ENCODE data around the gene CBX4. TPM values are rescaled to one million over a fixed set of nuclear protein-coding genes. Genes with fewer than 3 reads are reported as not detected.

Gene CBX4
- total RNA-seq, 2 donors from 2014 or later: 103 to 110 TPM

GRCh38 chr17:79825580-79825921, 13.7 kb downstream of the CBX4 start:
- Mint-ChIP-seq H3K4me3 (no peak overlapping the region), H3K36me3 (ENCODE audit: low read depth) (peaks cover 4% of the 10 kb centered on the region), H3K27me3 (peaks cover 14% of the 10 kb centered on the region), H3K27ac (no peak overlapping the region), H3K4me1 (peaks cover 10% of the 10 kb centered on the region)
- no peaks in the 10 kb centered on the region for H3K9me3 ChIP-seq (ENCODE audit: control insufficient read depth, low read length, poor library complexity, severe bottlenecking)
- no peak for DNase-seq
- ATAC-seq: no peak

DNA sequence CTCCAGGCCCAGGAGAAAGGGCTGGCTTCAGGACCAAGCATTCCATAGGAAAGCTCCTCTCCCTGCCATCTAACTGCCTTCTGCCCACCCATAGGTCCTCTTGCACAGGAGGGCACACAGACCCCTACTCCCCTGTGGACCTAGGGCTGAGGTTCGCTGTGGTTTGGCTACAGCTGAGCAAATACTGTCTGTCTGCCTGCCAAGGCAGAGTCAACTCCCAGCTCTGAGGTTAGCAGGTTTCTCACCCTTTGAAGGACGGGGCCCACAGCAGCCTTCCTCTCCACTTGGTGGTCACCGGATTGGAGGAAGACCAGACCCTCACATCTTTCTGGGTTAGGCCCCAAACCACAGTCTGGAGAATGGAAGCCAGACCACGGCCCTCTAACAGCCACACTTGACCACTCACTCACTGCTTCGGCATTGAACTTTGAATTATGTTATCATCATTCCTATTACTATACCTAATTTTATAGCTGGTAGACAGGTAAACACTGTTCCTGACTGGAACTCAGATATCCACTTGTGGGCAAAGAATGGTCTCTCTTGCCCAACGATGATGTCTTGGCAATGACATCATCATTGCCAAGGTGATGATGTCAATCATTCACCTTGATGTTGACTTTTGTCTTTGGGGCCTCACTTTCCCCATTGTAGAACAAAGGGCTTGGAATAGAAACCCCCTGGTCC, 14.2 kb downstream of the CBX4 start:
- Mint-ChIP-seq H3K4me3 (no peak overlapping the region), H3K4me1 (peaks cover 10% of the 10 kb centered on the region), H3K27me3 (peaks cover 15% of the 10 kb centered on the region), H3K36me3 (ENCODE audit: low read depth) (peaks cover 4% of the 10 kb centered on the region), H3K27ac (no peak overlapping the region)
- DNase-seq (no peak), ATAC-seq (no peak)
- H3K9me3 ChIP-seq (ENCODE audit: control insufficient read depth, low read length, poor library complexity, severe bottlenecking): no peaks in the 10 kb centered on the region

- H3K9me3 ChIP-seq (ENCODE audit: control insufficient read depth, low read length, poor library complexity, severe bottlenecking): no peaks in the 10 kb centered on the region
- no peak overlapping the region for H3K27ac Mint-ChIP-seq
- ATAC-seq: no peak
Observed at GRCh38 chr17:79824234-79824633, 15.0 kb downstream of the CBX4 start.

GRCh38 chr17:79822583-79823124, 16.6 kb downstream of the CBX4 start:
- Mint-ChIP-seq H3K27me3 (peaks cover 33% of the 10 kb centered on the region), H3K27ac (no peak overlapping the region), H3K4me1 (peaks cover 8% of the 10 kb centered on the region), H3K36me3 (ENCODE audit: low read depth) (peaks cover 5% of the 10 kb centered on the region), H3K4me3 (no peak overlapping the region)
- ATAC-seq (no peak), DNase-seq (no peak)
- H3K9me3 ChIP-seq (ENCODE audit: control insufficient read depth, low read length, poor library complexity, severe bottlenecking): no peaks in the 10 kb centered on the region

More at GRCh38 chr17:79824234-79824633, 15.0 kb downstream of the CBX4 start:
- no peak overlapping the region for H3K4me3 Mint-ChIP-seq
- peaks cover 4% of the 10 kb centered on the region for H3K36me3 Mint-ChIP-seq (ENCODE audit: low read depth)
- peaks cover 10% of the 10 kb centered on the region for H3K4me1 Mint-ChIP-seq
- peaks cover 22% of the 10 kb centered on the region for H3K27me3 Mint-ChIP-seq
- no peak for DNase-seq

- Mint-ChIP-seq H3K4me1 (peaks cover 7% of the 10 kb centered on the region), H3K27me3 (peaks cover 40% of the 10 kb centered on the region), H3K27ac (no peak overlapping the region), H3K36me3 (ENCODE audit: low read depth) (peaks cover 7% of the 10 kb centered on the region), H3K4me3 (no peak overlapping the region)
- DNase-seq: no peak
- no peaks in the 10 kb centered on the region for H3K9me3 ChIP-seq (ENCODE audit: control insufficient read depth, low read length, poor library complexity, severe bottlenecking)
- ATAC-seq: no peak
Observed at GRCh38 chr17:79821331-79822095, 17.7 kb downstream of the CBX4 start.

DNA sequence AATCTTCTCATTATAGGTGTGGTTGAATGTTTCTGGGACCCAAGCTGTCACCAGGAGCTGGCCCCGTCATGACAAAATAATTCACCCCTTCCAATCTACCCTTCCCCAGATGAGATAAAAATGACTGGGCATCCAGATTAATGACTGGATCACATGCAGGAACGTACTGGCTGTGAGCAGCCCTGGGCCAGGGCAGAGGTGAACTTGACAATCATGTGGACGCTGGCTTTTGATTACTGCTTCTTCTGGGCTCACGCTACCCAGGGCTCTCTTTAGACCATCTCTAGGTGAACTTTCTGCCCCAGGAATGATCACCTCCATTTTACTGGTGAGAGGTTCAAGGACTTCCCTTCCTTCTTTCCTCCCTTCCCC, 18.3 kb downstream of the CBX4 start:
- H3K27ac Mint-ChIP-seq: no peak overlapping the region
- H3K27me3 Mint-ChIP-seq: peaks cover 43% of the 10 kb centered on the region
- H3K9me3 ChIP-seq (ENCODE audit: control insufficient read depth, low read length, poor library complexity, severe bottlenecking): no peaks in the 10 kb centered on the region
- peaks cover 7% of the 10 kb centered on the region for H3K4me1 Mint-ChIP-seq
- H3K36me3 Mint-ChIP-seq (ENCODE audit: low read depth): peaks cover 7% of the 10 kb centered on the region
- no peak overlapping the region for H3K4me3 Mint-ChIP-seq
- ATAC-seq (no peak), DNase-seq (no peak)

DNA sequence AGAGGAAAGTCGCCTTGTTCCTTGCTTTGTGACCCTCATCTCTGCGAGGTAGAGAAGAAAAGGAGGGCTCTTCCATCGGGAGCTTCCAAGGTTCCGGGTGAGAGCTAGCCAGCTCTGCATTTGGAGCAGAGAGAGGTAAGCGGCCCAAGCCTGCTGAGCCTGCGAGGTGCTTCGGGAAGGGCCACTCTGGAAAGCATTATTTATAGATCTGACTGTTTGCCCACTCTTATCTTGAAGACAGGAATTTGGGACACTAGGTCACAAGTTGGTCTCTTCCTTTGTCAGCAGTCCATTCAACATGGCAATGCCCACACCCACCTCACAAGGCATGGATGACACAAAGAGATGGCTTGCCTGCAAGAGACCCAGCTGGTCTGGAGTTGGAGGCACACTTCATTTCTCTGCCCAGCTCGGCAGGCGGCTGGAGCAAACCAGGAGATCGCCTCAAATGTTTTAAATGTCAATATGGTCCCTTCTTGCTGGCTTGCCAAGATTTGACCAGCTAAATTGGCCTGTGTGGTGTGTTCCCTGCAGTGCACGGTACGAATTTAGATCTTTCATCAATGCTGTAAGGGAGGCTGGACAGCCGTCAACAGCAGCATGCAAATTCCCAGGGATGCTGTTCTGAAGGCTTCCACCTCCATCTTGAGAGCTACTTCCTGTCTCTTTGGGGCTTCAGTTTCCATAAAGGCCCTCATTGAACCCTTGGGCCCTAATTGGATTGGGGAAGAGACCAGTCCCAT, 19.5 kb downstream of the CBX4 start:
- H3K36me3 Mint-ChIP-seq (ENCODE audit: low read depth): peaks cover 7% of the 10 kb centered on the region
- peaks cover 39% of the 10 kb centered on the region for H3K27me3 Mint-ChIP-seq

DNA sequence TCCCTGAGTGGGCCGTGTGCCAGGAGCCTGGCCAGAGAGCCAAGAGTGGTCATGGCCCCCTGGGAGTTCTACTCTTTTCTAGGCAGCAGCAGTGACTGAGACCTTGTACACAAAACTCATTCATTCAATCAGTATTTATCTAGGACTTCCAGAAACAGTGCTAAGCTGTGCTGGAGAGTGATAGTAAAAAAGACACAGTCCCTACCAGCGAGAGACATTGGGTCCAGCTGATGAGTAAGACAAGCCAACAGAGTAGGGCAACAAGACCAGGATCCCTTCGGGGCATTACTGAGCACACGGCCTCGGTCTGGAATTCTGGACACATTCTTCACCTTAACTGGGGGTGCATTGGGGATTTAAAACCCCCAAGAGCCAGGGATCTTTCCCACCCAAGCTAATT, 20.2 kb downstream of the CBX4 start:
- H3K9me3 ChIP-seq (ENCODE audit: control insufficient read depth, low read length, poor library complexity, severe bottlenecking): no peaks in the 10 kb centered on the region
- Mint-ChIP-seq H3K27me3 (peaks cover 40% of the 10 kb centered on the region), H3K36me3 (ENCODE audit: low read depth) (peaks cover 6% of the 10 kb centered on the region), H3K4me3 (no peak overlapping the region), H3K4me1 (peaks cover 9% of the 10 kb centered on the region), H3K27ac (no peak overlapping the region)
- DNase-seq: no peak
- no peak for ATAC-seq

More for the DNA sequence above, 19.5 kb downstream of the CBX4 start:
- Mint-ChIP-seq H3K4me3 (no peak overlapping the region), H3K4me1 (peaks cover 7% of the 10 kb centered on the region), H3K27ac (peak overlapping the region; percentile 54)
- no peaks in the 10 kb centered on the region for H3K9me3 ChIP-seq (ENCODE audit: control insufficient read depth, low read length, poor library complexity, severe bottlenecking)
- ATAC-seq (no peak), DNase-seq (no peak)

DNA sequence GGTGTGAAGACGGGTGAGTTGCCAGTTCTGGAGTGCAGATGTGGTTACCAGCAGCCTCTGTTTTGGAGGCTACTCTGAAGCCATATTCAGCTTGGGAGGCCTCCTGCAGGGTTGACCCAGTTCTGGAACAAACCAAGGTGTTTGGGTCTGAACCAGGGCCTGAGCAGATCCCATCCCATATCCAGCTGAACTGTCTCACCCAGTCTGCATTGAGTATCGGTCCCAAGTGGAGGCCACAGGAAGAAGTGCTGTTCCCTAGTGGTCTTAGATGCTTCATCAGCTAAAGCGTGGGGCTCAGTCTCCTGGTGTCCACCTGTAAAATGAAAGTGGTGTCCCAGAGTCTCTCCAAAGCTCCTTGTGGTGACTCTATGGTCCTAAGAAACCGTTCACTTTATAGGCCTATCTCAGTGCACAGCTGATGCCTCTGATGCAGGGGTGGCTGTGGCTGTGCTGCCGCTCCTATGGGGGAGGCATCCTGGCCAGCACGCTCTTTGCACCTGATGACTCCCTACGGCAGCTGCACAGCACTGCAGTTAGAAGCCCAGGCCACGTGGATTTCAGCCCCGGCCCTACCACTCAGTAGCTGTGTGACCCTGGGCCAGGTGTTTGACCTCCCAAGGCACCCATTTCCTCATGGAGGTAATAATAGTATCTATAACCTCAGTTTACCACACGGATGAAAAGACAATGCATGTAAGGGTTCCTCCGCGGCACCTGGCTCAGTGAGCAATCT, 21.0 kb downstream of the CBX4 start:
- no peaks in the 10 kb centered on the region for H3K9me3 ChIP-seq (ENCODE audit: control insufficient read depth, low read length, poor library complexity, severe bottlenecking)
- Mint-ChIP-seq H3K4me1 (peaks cover 10% of the 10 kb centered on the region), H3K4me3 (no peak overlapping the region), H3K36me3 (ENCODE audit: low read depth) (peaks cover 6% of the 10 kb centered on the region), H3K27me3 (peaks cover 41% of the 10 kb centered on the region), H3K27ac (no peak overlapping the region)
- DNase-seq (no peak), ATAC-seq (no peak)

- no peak overlapping the region for H3K27ac Mint-ChIP-seq
- H3K9me3 ChIP-seq (ENCODE audit: control insufficient read depth, low read length, poor library complexity, severe bottlenecking): no peaks in the 10 kb centered on the region
- peaks cover 51% of the 10 kb centered on the region for H3K27me3 Mint-ChIP-seq
- peak overlapping the region; percentile 59 for H3K4me3 Mint-ChIP-seq
- H3K4me1 Mint-ChIP-seq: peaks cover 16% of the 10 kb centered on the region
- peaks cover 5% of the 10 kb centered on the region for H3K36me3 Mint-ChIP-seq (ENCODE audit: low read depth)
- DNase-seq (no peak), ATAC-seq (no peak)
Observed at GRCh38 chr17:79815836-79816461, 23.3 kb downstream of the CBX4 start.

- ATAC-seq (no peak), DNase-seq (no peak)
- peaks cover 5% of the 10 kb centered on the region for H3K36me3 Mint-ChIP-seq (ENCODE audit: low read depth)
- H3K27ac Mint-ChIP-seq: no peak overlapping the region
- H3K4me3 Mint-ChIP-seq: peak overlapping the region; percentile 82
- peaks cover 19% of the 10 kb centered on the region for H3K4me1 Mint-ChIP-seq
- no peaks in the 10 kb centered on the region for H3K9me3 ChIP-seq (ENCODE audit: control insufficient read depth, low read length, poor library complexity, severe bottlenecking)
- H3K27me3 Mint-ChIP-seq: peaks cover 55% of the 10 kb centered on the region
Observed at GRCh38 chr17:79814974-79815835, 24.0 kb downstream of the CBX4 start.
